Measurements from ENCODE around the gene PRRG4. TPM values are rescaled to one million over a fixed set of nuclear protein-coding genes. Genes with fewer than 3 reads are reported as not detected.

PRRG4 gene
- total RNA-seq, 6 experiments from 2014 or later: not detected

- H3K27ac Mint-ChIP-seq: no peak overlapping the region
- H3K4me1 Mint-ChIP-seq (ENCODE audit: low read depth): peaks cover 9% of the 10 kb centered on the region; the same call in 1 of the 2 replicates
- no peak for DNase-seq
- no peaks in the 10 kb centered on the region for H3K9me3 Mint-ChIP-seq
- H3K27me3 Mint-ChIP-seq (ENCODE audit: insufficient read depth): peaks cover 9% of the 10 kb centered on the region
- no peaks in the 10 kb centered on the region for H3K36me3 Mint-ChIP-seq (ENCODE audit: low read depth)
- H3K4me3 Mint-ChIP-seq: no peak overlapping the region
- no peak for TF ChIP-seq CTCF (IDR thresholded peaks at IDR 0.05)
Observed at GRCh38 chr11:32792111-32792947, 37.4 kb upstream of the PRRG4 start.

GRCh38 chr11:32792948-32793475 is 36.7 kb upstream of the PRRG4 start:
- Mint-ChIP-seq H3K36me3 (ENCODE audit: low read depth) (no peaks in the 10 kb centered on the region), H3K4me1 (ENCODE audit: low read depth) (peaks cover 9% of the 10 kb centered on the region; the same call in 1 of the 2 replicates), H3K4me3 (0 out of 2 replicates have a peak overlapping the region, but pooled peaks have one; percentile 29), H3K27me3 (ENCODE audit: insufficient read depth) (peaks cover 9% of the 10 kb centered on the region), H3K27ac (no peak overlapping the region), H3K9me3 (no peaks in the 10 kb centered on the region)
- DNase-seq: no peak
- TF ChIP-seq CTCF (IDR thresholded peaks at IDR 0.05): peak; percentile 96

- Mint-ChIP-seq H3K4me1 (ENCODE audit: low read depth) (peaks cover 9% of the 10 kb centered on the region; the same call in 1 of the 2 replicates), H3K36me3 (ENCODE audit: low read depth) (no peaks in the 10 kb centered on the region), H3K9me3 (no peaks in the 10 kb centered on the region), H3K27me3 (ENCODE audit: insufficient read depth) (peaks cover 10% of the 10 kb centered on the region), H3K4me3 (no peak within 1 kb of the TSS), H3K27ac (no peak within 1 kb of the TSS)
- no peak for TF ChIP-seq CTCF (IDR thresholded peaks at IDR 0.05)
- no peak for DNase-seq
Observed at GRCh38 chr11:32794439-32794838, 35.3 kb upstream of the PRRG4 start, which contains the start of gene CCDC73. CCDC73 (minus strand) TSS chr11:32794662; CDS start chr11:32760243, 34,419 bp downstream.

GRCh38 chr11:32796425-32796824 is 33.3 kb upstream of the PRRG4 start:
- no peak for DNase-seq
- Mint-ChIP-seq H3K9me3 (no peaks in the 10 kb centered on the region), H3K36me3 (ENCODE audit: low read depth) (no peaks in the 10 kb centered on the region), H3K27me3 (ENCODE audit: insufficient read depth) (peaks cover 12% of the 10 kb centered on the region), H3K4me3 (no peak overlapping the region), H3K27ac (no peak overlapping the region), H3K4me1 (ENCODE audit: low read depth) (peaks cover 9% of the 10 kb centered on the region; the same call in 1 of the 2 replicates)
- no peak for TF ChIP-seq CTCF (IDR thresholded peaks at IDR 0.05)

- Mint-ChIP-seq H3K27me3 (ENCODE audit: insufficient read depth) (peaks cover 16% of the 10 kb centered on the region), H3K4me3 (no peak overlapping the region), H3K9me3 (no peaks in the 10 kb centered on the region), H3K4me1 (ENCODE audit: low read depth) (no peaks in the 10 kb centered on the region), H3K36me3 (ENCODE audit: low read depth) (no peaks in the 10 kb centered on the region), H3K27ac (no peak overlapping the region)
- DNase-seq: peak; percentile 56
- TF ChIP-seq CTCF (IDR thresholded peaks at IDR 0.05): peak; percentile 84
Observed at GRCh38 chr11:32809313-32809712, 20.4 kb upstream of the PRRG4 start.

All from HFFc6 (cell line).